DND-41 (cell line): Measurements from ENCODE around the gene PIK3R3.

ENCODE experiments used
- EZH2 ChIP-seq: IDR thresholded peaks from 3 replicates; pipeline ENCODE4 v1.6.1; 2012; ENCODE audit warnings: borderline replicate concordance, low read depth, mild to moderate bottlenecking, moderate library complexity, low read length, inconsistent platforms; ENCODE audit not compliant: severe bottlenecking
- TF ChIP-seq, protein P1 (sequence below): IDR thresholded peaks from 2 replicates; pipeline ENCODE4 v1.5.1; 2012; ENCODE audit warnings: borderline replicate concordance, low read length, moderate library complexity, mild to moderate bottlenecking; ENCODE audit not compliant: poor library complexity, severe bottlenecking; ENCODE audit errors: extremely low read depth

DNA sequence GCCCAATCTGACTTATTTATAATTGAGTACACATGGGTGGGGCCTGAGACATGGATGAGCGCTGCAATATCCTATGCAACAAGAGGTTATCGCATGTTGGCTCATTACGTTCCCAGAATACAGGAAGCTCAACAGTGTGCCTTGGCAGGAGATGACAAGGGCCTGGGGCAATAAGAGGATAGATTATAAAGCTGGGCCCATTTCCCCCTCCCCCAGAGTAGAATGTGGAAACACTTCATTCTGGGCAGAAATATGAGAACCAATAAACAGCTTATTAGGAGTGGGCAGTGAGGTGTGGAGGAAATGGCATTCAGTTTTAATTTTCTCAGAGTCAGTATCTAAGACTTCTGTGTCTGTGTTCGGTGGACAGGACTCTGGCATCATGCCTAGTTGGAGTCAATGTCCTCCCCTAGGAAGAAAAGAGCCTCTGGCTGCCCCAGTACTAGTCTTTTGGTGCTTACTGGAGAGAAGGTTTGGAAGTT is 92.8 kb downstream of the PIK3R3 start:
- TF ChIP-seq, protein P1, sequence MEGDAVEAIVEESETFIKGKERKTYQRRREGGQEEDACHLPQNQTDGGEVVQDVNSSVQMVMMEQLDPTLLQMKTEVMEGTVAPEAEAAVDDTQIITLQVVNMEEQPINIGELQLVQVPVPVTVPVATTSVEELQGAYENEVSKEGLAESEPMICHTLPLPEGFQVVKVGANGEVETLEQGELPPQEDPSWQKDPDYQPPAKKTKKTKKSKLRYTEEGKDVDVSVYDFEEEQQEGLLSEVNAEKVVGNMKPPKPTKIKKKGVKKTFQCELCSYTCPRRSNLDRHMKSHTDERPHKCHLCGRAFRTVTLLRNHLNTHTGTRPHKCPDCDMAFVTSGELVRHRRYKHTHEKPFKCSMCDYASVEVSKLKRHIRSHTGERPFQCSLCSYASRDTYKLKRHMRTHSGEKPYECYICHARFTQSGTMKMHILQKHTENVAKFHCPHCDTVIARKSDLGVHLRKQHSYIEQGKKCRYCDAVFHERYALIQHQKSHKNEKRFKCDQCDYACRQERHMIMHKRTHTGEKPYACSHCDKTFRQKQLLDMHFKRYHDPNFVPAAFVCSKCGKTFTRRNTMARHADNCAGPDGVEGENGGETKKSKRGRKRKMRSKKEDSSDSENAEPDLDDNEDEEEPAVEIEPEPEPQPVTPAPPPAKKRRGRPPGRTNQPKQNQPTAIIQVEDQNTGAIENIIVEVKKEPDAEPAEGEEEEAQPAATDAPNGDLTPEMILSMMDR, result no peak
- TF ChIP-seq EZH2, result no peak
